ENCODE measurements around the gene NAB2.

NAB2 gene

DNA sequence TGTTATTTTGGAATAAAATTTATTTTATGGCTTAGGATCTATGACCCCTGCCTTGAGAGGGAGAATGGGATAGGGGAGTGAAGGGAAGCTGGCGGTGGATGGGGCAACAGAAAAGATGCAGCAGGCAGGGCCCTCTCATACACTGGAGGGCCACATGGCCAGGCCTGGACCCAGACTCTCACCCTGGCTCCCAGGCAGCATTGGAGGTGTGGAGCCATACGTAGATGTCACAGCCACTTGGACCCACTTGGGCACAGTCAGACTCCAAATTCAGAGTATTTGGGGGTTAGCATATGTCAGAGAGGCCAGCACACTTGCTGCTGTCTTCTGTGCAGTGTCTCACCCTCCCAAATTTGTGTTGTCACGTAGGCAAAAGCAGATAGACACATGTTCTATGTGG, 6.5 kb downstream of the NAB2 start:
- TF ChIP-seq CREB1 (IDR thresholded peaks at IDR 0.05; ENCODE audit: low read depth): no peak
- no peak for TF ChIP-seq YY1 (IDR thresholded peaks at IDR 0.05; ENCODE audit: low read depth)
- no peak for TF ChIP-seq RAD21 (IDR thresholded peaks at IDR 0.05; ENCODE audit: low read depth)
- no peak for TF ChIP-seq MAX (IDR thresholded peaks at IDR 0.05)
- no peak for TF ChIP-seq REST (IDR thresholded peaks at IDR 0.05; ENCODE audit: low read depth)
- TF ChIP-seq FOXM1 (IDR thresholded peaks at IDR 0.05; ENCODE audit: borderline replicate concordance, low read depth): no peak
- TF ChIP-seq EGR1 (IDR thresholded peaks at IDR 0.05): no peak
- no peak for TF ChIP-seq EP300 (IDR thresholded peaks at IDR 0.05; ENCODE audit: borderline replicate concordance)
- no peak for TF ChIP-seq TAF1 (IDR thresholded peaks at IDR 0.05; ENCODE audit: low read depth)
- no peak for TF ChIP-seq TCF12 (IDR thresholded peaks at IDR 0.05; ENCODE audit: low read depth)
- TF ChIP-seq TEAD4 (IDR thresholded peaks at IDR 0.05): no peak
- no peak for TF ChIP-seq ZBTB7A (IDR thresholded peaks at IDR 0.05; ENCODE audit: low read depth)
- no peak for TF ChIP-seq NFIC (IDR thresholded peaks at IDR 0.05)
- TF ChIP-seq, protein P1, sequence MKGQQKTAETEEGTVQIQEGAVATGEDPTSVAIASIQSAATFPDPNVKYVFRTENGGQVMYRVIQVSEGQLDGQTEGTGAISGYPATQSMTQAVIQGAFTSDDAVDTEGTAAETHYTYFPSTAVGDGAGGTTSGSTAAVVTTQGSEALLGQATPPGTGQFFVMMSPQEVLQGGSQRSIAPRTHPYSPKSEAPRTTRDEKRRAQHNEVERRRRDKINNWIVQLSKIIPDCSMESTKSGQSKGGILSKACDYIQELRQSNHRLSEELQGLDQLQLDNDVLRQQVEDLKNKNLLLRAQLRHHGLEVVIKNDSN (IDR thresholded peaks at IDR 0.05): no peak
- no peak for TF ChIP-seq CEBPB (IDR thresholded peaks at IDR 0.05)

DNA sequence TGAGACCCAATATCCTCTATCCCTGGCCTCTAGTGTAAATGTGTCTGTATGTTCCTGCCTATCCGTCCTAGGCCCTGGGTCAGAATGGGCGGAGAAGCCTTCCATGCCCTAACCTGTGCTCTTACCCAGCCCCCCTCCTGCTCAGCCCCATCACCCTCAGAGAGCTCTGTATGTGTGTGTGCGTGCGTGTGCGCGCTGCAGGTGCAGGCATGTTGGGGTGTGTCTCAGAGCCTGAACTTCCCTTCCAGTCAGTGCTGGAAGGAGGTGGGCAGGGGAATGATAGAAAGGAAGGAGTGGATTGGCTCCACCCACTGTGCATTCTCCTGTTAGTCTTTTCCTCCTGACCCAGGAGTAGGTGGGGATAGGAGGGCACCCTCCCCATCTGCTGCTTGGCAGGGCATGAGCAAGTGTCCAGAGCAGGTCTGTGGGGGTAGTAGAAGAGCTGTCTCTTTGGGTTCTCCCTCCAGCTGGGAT, 7.2 kb downstream of the NAB2 start:
- TF ChIP-seq CREB1 (IDR thresholded peaks at IDR 0.05; ENCODE audit: low read depth): no peak
- TF ChIP-seq YY1 (IDR thresholded peaks at IDR 0.05; ENCODE audit: low read depth): no peak
- TF ChIP-seq, protein P1 (IDR thresholded peaks at IDR 0.05): no peak
- TF ChIP-seq FOXM1 (IDR thresholded peaks at IDR 0.05; ENCODE audit: borderline replicate concordance, low read depth): no peak

DNA sequence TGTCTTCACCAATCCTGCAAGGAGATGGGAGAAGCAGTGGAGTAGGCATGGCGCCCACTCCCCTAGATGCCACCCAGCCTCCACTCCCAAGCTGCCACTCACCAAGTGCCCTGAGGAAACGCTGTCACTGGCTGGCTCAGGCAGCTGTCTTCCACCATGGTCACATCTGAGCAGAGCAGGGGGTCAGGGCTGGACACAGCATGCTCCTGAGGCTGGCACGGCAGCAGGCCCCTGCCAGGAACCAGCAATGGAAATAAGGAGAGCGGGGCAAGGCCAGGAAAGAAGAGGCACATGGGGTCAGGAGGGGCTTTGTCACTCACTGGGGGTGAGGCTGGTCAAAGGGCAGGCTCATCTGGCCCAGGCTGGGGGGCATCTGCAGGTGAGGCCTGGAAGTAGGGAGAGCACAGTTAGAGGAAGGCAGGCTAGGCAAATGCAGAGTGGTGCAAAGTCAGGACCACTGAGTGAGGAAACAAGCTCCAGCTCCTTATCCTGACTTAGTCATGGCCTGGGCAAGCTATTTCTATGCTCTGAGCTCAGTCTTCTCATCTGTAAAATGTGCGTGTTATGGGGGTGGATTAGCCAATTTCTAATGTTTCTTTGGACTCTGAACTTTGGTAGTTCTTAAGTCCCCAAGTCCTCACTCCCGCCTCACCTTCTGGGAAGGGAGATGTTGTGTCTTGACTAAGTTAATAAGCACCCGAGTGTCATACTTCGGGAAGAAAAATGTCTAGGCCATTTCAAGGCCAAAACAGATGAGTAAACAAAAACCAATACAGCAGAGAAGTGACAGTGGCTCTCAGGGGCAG, 8.0 kb downstream of the NAB2 start:
- TF ChIP-seq MAX (IDR thresholded peaks at IDR 0.05) (no peak), REST (IDR thresholded peaks at IDR 0.05; ENCODE audit: low read depth) (no peak), RAD21 (IDR thresholded peaks at IDR 0.05; ENCODE audit: low read depth) (no peak), EP300 (IDR thresholded peaks at IDR 0.05; ENCODE audit: borderline replicate concordance) (no peak), TCF12 (IDR thresholded peaks at IDR 0.05; ENCODE audit: low read depth) (no peak), NFIC (IDR thresholded peaks at IDR 0.05) (no peak), TAF1 (IDR thresholded peaks at IDR 0.05; ENCODE audit: low read depth) (no peak), CEBPB (IDR thresholded peaks at IDR 0.05) (no peak), EGR1 (IDR thresholded peaks at IDR 0.05) (no peak), CREB1 (IDR thresholded peaks at IDR 0.05; ENCODE audit: low read depth) (no peak)
- TF ChIP-seq, protein P1 (IDR thresholded peaks at IDR 0.05): no peak

GRCh38 chr12:57097554-57097835, 8.6 kb downstream of the NAB2 start:
- TF ChIP-seq NFIC (IDR thresholded peaks at IDR 0.05) (no peak), CREB1 (IDR thresholded peaks at IDR 0.05; ENCODE audit: low read depth) (no peak), MAX (IDR thresholded peaks at IDR 0.05) (no peak), TAF1 (IDR thresholded peaks at IDR 0.05; ENCODE audit: low read depth) (no peak), TEAD4 (IDR thresholded peaks at IDR 0.05) (no peak), EGR1 (IDR thresholded peaks at IDR 0.05) (no peak), RAD21 (IDR thresholded peaks at IDR 0.05; ENCODE audit: low read depth) (no peak), TCF12 (IDR thresholded peaks at IDR 0.05; ENCODE audit: low read depth) (no peak), ZBTB7A (IDR thresholded peaks at IDR 0.05; ENCODE audit: low read depth) (no peak), REST (IDR thresholded peaks at IDR 0.05; ENCODE audit: low read depth) (no peak), CEBPB (IDR thresholded peaks at IDR 0.05) (no peak), YY1 (IDR thresholded peaks at IDR 0.05; ENCODE audit: low read depth) (no peak), EP300 (IDR thresholded peaks at IDR 0.05; ENCODE audit: borderline replicate concordance) (no peak), FOXM1 (IDR thresholded peaks at IDR 0.05; ENCODE audit: borderline replicate concordance, low read depth) (no peak)
- TF ChIP-seq, protein P1 (IDR thresholded peaks at IDR 0.05): no peak

Data from Ishikawa (cell line).